Neural cell (in vitro differentiated cells): Measurements from ENCODE around the gene CTLA4. TPM values are rescaled to one million over a fixed set of nuclear protein-coding genes. Genes with fewer than 3 reads are reported as not detected.

ENCODE experiments used
- H2AFZ ChIP-seq: fragments of 200-600, 300-800 bp; sonication (generic), shearing (Covaris generic); 2 replicates; pipeline ENCODE4 v1.6.0; 2014; ENCODE audit warnings: low read depth, mild to moderate bottlenecking, antibody characterized with exemption, low read length, moderate library complexity
- H3F3A ChIP-seq: fragments of 200-600 bp; shearing (Covaris generic); 2 replicates; pipeline ENCODE4 v1.6.1; 2016; ENCODE audit warnings: mild to moderate bottlenecking, moderate library complexity, mixed read lengths, antibody characterized with exemption, low read length; ENCODE audit not compliant: insufficient read depth, poor library complexity, severe bottlenecking
- H3K27ac ChIP-seq: fragments of 200-600, 300-800 bp; sonication (generic), shearing (Covaris generic); 2 replicates; pipeline ENCODE4 v1.5.1; 2014; ENCODE audit warnings: mild to moderate bottlenecking, low read length, moderate library complexity
- H3K27me3 ChIP-seq: fragments of 300-800, 200-600 bp; sonication (generic), shearing (Covaris generic); 2 replicates; pipeline ENCODE4 v1.6.0; 2014; ENCODE audit warnings: mild to moderate bottlenecking, low read depth, low read length, moderate library complexity; ENCODE audit not compliant: insufficient read depth
- H3K36me3 ChIP-seq: fragments of 300-800, 200-600 bp; sonication (generic), shearing (Covaris generic); 2 replicates; pipeline ENCODE4 v1.5.1; 2014; ENCODE audit warnings: mild to moderate bottlenecking, antibody characterized with exemption, low read length, moderate library complexity; ENCODE audit not compliant: insufficient read depth
- H3K4me2 ChIP-seq: fragments of 300-800, 200-600 bp; sonication (generic), shearing (Covaris generic); 2 replicates; pipeline ENCODE4 v1.6.0; 2014; ENCODE audit warnings: mild to moderate bottlenecking, low read length
- H3K4me3 ChIP-seq: fragments of 300-800, 200-600 bp; sonication (generic), shearing (Covaris generic); 2 replicates; pipeline ENCODE4 v1.5.1; 2014; ENCODE audit warnings: mild to moderate bottlenecking, low read length, moderate library complexity
- H3K79me2 ChIP-seq: fragments of 200-600 bp; shearing (Covaris generic); replicated peaks from 2 replicates; pipeline ENCODE4 v1.6.0; 2014; ENCODE audit warnings: mild to moderate bottlenecking, low read length, moderate library complexity; ENCODE audit not compliant: insufficient read depth
- H3K9ac ChIP-seq: fragments of 300-800, 200-600 bp; sonication (generic), shearing (Covaris generic); 2 replicates; pipeline ENCODE4 v1.6.1; 2016; ENCODE audit warnings: mild to moderate bottlenecking, low read length, mixed read lengths
- H3K9me2 ChIP-seq: fragments of 200-600 bp; shearing (Covaris generic); 2 replicates; pipeline ENCODE4 v1.6.1; 2016; ENCODE audit warnings: mild to moderate bottlenecking, low read length, mixed read lengths; ENCODE audit not compliant: insufficient read depth
- H3K9me3 ChIP-seq: fragments of 200-600, 300-800 bp; sonication (generic), shearing (Covaris generic); 2 replicates; pipeline ENCODE4 v1.6.1; 2016; ENCODE audit warnings: mild to moderate bottlenecking, mixed run types, low read length, moderate library complexity, mixed read lengths
- H4K20me1 ChIP-seq: fragments of 200-600 bp; shearing (Covaris generic); 2 replicates; pipeline ENCODE4 v1.6.1; 2016; ENCODE audit warnings: mild to moderate bottlenecking, mixed run types; ENCODE audit not compliant: insufficient read depth
- EP300 ChIP-seq: fragments of 450-650 bp; conservative IDR thresholded peaks from 2 replicates; pipeline ENCODE4 v1.6.1; 2014; ENCODE audit warnings: antibody characterized with exemption, mild to moderate bottlenecking, moderate library complexity; ENCODE audit not compliant: poor library complexity, severe bottlenecking
- EZH2 ChIP-seq: fragments of 200-600, 300-800 bp; shearing (Covaris generic), sonication (generic); IDR thresholded peaks from 2 replicates; pipeline ENCODE4 v1.6.1; 2014; ENCODE audit warnings: antibody characterized with exemption, low read length, borderline replicate concordance, mild to moderate bottlenecking; ENCODE audit not compliant: insufficient read depth, poor library complexity, severe bottlenecking
- MXI1 ChIP-seq: fragments of 450-650 bp; conservative IDR thresholded peaks from 2 replicates; pipeline ENCODE4 v1.6.1; 2014; ENCODE audit warnings: antibody characterized with exemption, mild to moderate bottlenecking; ENCODE audit not compliant: poor library complexity, severe bottlenecking
- POLR2AphosphoS5 ChIP-seq: IDR thresholded peaks from 2 replicates; pipeline ENCODE4 v1.6.1; 2012
- RAD21 ChIP-seq: fragments of 450-650 bp; conservative IDR thresholded peaks from 2 replicates; pipeline ENCODE4 v1.6.1; 2014; ENCODE audit warnings: antibody characterized with exemption, mild to moderate bottlenecking, moderate library complexity
- REST ChIP-seq: IDR thresholded peaks from 2 replicates; pipeline ENCODE4 v1.6.1; 2012; ENCODE audit warnings: borderline replicate concordance
- SMC3 ChIP-seq: fragments of 450-650 bp; conservative IDR thresholded peaks from 2 replicates; pipeline ENCODE4 v1.6.1; 2014; ENCODE audit warnings: antibody characterized with exemption, mild to moderate bottlenecking, moderate library complexity; ENCODE audit not compliant: poor library complexity
- TAF1 ChIP-seq: IDR thresholded peaks from 2 replicates; pipeline ENCODE4 v1.6.1; 2012; ENCODE audit warnings: low read depth
- polyA plus RNA-seq: library from polyadenylated mRNA; depleted of rRNA; stranded (reverse); fragments of >200 nt; gene quantifications from 2 replicates; pipeline ENCODE4 v1.2.3, GENCODE V29; 2014

CTLA4 gene
- polyA plus RNA-seq, 1 donor from 2014 or later: not detected

DNA sequence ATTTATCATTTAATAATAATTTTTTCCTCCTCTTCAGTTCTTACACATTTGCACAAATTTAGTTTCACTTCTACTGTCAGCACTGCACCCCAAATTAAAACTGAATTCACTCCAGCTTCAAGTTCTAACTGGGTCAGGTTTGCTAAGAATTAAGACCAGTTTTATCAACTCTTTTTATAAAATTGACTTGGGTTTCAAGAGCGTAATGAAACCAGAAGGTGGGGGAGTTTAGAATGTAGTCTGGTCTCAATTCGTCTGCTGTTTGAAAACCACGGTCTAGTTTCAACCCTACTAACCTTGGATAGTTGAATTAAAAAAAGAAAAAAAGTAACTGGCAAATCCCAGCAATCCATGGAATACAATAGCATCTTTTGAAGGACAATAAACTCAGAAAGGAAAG is 14.3 kb upstream of the CTLA4 start:
- H3K36me3 ChIP-seq: no peaks in the 10 kb centered on the region

DNA sequence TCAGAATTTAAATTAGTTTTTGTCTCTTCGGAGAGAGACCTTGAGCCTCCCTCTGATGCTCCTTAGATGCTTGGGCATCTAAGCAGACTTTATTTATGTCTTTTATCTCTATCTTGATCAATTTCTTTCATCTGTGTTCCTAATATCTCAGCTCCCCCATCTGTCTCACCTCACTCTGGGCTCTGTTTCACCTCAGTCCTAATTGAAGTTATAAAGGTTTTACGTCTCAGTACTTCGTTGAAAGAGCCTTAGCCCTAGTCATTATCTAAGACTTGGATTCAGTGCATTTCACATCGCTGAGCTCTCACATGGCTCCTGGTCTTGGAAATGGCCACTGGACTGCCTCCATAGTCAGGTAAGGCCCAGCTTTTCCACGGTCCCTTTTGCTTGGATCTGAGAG is 13.8 kb upstream of the CTLA4 start:
- Histone ChIP-seq H3K27ac (no peak overlapping the region), H3K4me2 (no peak overlapping the region), H4K20me1 (no peaks in the 10 kb centered on the region), H3F3A (no peaks in the 10 kb centered on the region), H3K27me3 (no peaks in the 10 kb centered on the region), H3K9me3 (no peaks in the 10 kb centered on the region), H2AFZ (no peak overlapping the region), H3K9ac (no peak overlapping the region), H3K4me3 (no peak overlapping the region), H3K36me3 (no peaks in the 10 kb centered on the region), H3K79me2 (no peaks in the 10 kb centered on the region), H3K9me2 (no peaks in the 10 kb centered on the region)
- TF ChIP-seq MXI1: no peak

More for the DNA sequence above, 14.3 kb upstream of the CTLA4 start:
- H3K9me2 ChIP-seq: no peaks in the 10 kb centered on the region
- H3K27me3 ChIP-seq: no peaks in the 10 kb centered on the region
- H3K27ac ChIP-seq: no peak overlapping the region
- no peak overlapping the region for H3K4me3 ChIP-seq
- no peaks in the 10 kb centered on the region for H3K79me2 ChIP-seq
- no peak overlapping the region for H3K4me2 ChIP-seq
- no peak overlapping the region for H3K9ac ChIP-seq
- H2AFZ ChIP-seq: no peak overlapping the region
- no peaks in the 10 kb centered on the region for H3F3A ChIP-seq
- H3K9me3 ChIP-seq: no peaks in the 10 kb centered on the region
- no peaks in the 10 kb centered on the region for H4K20me1 ChIP-seq
- no peak for TF ChIP-seq SMC3
- TF ChIP-seq RAD21: no peak
- no peak for TF ChIP-seq EP300
- TF ChIP-seq POLR2AphosphoS5: no peak
- TF ChIP-seq MXI1: no peak

DNA sequence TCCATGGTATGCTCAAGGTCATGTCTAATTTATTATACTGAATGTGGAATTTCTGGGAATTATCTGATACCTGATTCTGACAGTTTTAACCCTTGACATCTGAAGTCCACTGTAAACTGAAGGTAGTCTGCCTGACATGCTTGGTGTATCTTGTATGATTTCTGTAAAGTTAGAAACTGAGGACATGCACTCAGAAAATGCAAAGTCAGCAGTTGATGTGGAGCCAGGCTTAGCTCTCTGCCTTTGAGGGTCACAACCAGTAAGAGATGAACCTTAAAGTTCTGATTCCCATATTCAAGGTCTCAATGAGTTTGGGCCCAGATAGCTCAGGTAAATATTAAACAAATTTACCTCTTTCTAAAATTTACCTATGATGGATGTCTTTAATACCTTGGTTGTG is 12.3 kb upstream of the CTLA4 start:
- H3K79me2 ChIP-seq: no peaks in the 10 kb centered on the region
- no peak overlapping the region for H3K4me3 ChIP-seq
- no peak overlapping the region for H2AFZ ChIP-seq
- H3K9me2 ChIP-seq: no peaks in the 10 kb centered on the region
- H3F3A ChIP-seq: peaks cover 5% of the 10 kb centered on the region
- H3K4me2 ChIP-seq: no peak overlapping the region
- no peaks in the 10 kb centered on the region for H3K36me3 ChIP-seq
- no peaks in the 10 kb centered on the region for H4K20me1 ChIP-seq
- no peak for TF ChIP-seq EZH2
- TF ChIP-seq REST: no peak
- TF ChIP-seq MXI1: no peak
- TF ChIP-seq RAD21: no peak
- no peak for TF ChIP-seq EP300
- TF ChIP-seq SMC3: no peak
- no peak for TF ChIP-seq TAF1
- no peaks in the 10 kb centered on the region for H3K9me3 ChIP-seq
- no peaks in the 10 kb centered on the region for H3K27me3 ChIP-seq
- H3K27ac ChIP-seq: peak overlapping the region; percentile 6
- no peak overlapping the region for H3K9ac ChIP-seq
